ENCODE measurements around the gene POU2F1.
A peak's percentile ranks its signal among the peaks of the same experiment; 100 is the strongest.

DNA sequence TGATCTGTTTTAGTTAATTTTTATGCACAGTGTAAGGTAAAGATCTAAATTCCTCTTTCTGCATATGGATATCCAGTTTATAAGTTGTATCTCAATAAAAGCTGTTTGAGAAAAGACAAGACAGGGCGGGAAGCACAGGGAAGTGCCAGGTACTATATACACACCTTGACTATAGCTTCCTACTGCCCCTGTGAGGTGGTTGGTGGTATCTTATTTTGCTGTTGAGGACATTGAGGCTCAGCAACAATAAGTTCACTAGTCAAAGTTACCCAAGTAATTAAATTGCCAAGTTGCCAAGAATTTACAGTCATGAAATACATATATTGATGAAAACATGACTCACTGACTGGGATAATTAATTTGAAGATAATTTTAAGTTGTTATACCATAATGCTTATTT, 188.5 kb downstream of the POU2F1 start:
- TF ChIP-seq, protein P1, sequence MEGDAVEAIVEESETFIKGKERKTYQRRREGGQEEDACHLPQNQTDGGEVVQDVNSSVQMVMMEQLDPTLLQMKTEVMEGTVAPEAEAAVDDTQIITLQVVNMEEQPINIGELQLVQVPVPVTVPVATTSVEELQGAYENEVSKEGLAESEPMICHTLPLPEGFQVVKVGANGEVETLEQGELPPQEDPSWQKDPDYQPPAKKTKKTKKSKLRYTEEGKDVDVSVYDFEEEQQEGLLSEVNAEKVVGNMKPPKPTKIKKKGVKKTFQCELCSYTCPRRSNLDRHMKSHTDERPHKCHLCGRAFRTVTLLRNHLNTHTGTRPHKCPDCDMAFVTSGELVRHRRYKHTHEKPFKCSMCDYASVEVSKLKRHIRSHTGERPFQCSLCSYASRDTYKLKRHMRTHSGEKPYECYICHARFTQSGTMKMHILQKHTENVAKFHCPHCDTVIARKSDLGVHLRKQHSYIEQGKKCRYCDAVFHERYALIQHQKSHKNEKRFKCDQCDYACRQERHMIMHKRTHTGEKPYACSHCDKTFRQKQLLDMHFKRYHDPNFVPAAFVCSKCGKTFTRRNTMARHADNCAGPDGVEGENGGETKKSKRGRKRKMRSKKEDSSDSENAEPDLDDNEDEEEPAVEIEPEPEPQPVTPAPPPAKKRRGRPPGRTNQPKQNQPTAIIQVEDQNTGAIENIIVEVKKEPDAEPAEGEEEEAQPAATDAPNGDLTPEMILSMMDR (IDR thresholded peaks at IDR 0.05): peak; percentile 14
- no peak for TF ChIP-seq EZH2 (IDR thresholded peaks at IDR 0.05; ENCODE audit: borderline replicate concordance, insufficient read depth, low read depth, low read length, poor library complexity, severe bottlenecking)
